GM12878 (cell line): Measurements from ENCODE around the gene SLC30A4. TPM values are rescaled to one million over a fixed set of nuclear protein-coding genes. Genes with fewer than 3 reads are reported as not detected.
A peak's percentile ranks its signal among the peaks of the same experiment; 100 is the strongest.

Experiments
- microRNA counts: library from miRNA; unstranded; fragments of <30 nt; microRNA quantifications from one replicate; lab custom pipeline; 2016
- polyA plus RNA-seq, 11 experiments: library from polyadenylated mRNA; depleted of rRNA in 4 of 11; unstranded in 6 of 11; stranded (reverse) in 5 of 11; fragments of >200 nt; fragmentation: Nextera tagmentation in 4 of 11; fragmentation: Illumina TruSeq in 1 of 11; extraction: Ambion mirVana in 4 of 11; extraction: Trizol in 1 of 11; gene quantifications; 1 replicate in 1 of 11; 2 replicates in 10 of 11; pipeline versions ENCODE4 v1.2.1 to v1.2.3, GENCODE V29; 2011 to 2016; ENCODE audit warnings: inconsistent platforms in 2 of 11, missing spikeins in 2 of 11, low read depth in 1 of 11
- small RNA-seq: library from RNA; depleted of rRNA; stranded (forward); fragments of <200 nt; gene quantifications from one replicate; pipeline ENCODE3, GENCODE V24; 2014
- total RNA-seq, 4 experiments: library from RNA; depleted of rRNA in 3 of 4; stranded (reverse); fragments of >200 nt in 3 of 4; fragmentation: Illumina TruSeq in 1 of 4; extraction: Trizol in 1 of 4; gene quantifications; 2 replicates each; pipeline versions ENCODE4 v1.2.1 to v1.2.3, GENCODE V29; 2013 to 2021

SLC30A4 gene
- total and polyA plus RNA-seq, 10 of the 15 experiments (the other 5 are each of a cell fraction or from before 2014, with no cell fraction given) = 0.05 to 0.31 (median 0.20) TPM

MicroRNA genes within 50 kb of the gene (microRNA counts, 767-probe panel; counts per million panel counts)
- 1,512 counts per million, percentile 58 among the panel's probes with 10 or more counts for microRNA hsa-miR-147b (lab: Ali Mortazavi, UCI)

Small RNAs within 50 kb of the gene (small RNA-seq; reads per million reads assigned to genes)
- gene DPPA5P2 (not detected), gene SNORA41B (not detected)

Other genes with a start within 250 kb of the SLC30A4 start
- 71.2 and 75.6 TPM in 2 replicates for gene GATM, start 144.2 kb downstream of the SLC30A4 start, total RNA-seq (2014; rRNA removed)
- 39.2 and 41.3 TPM in 2 replicates for gene GATM, start 144.2 kb downstream of the SLC30A4 start, total RNA-seq (2014; rRNA removed; fragmentation: Illumina TruSeq; extraction: Trizol)
- gene GATM, start 144.2 kb downstream of the SLC30A4 start, total RNA-seq (2021) = 37.1 and 42.5 TPM in 2 replicates
- 83.1 and 89.9 TPM in 2 replicates for gene GATM, start 144.2 kb downstream of the SLC30A4 start, polyA plus RNA-seq (2011; rRNA removed)
- gene GATM, start 144.2 kb downstream of the SLC30A4 start, polyA plus RNA-seq (2014; fragmentation: Illumina TruSeq; extraction: Trizol) = 50.8 and 60.7 TPM in 2 replicates
- 10 to 100 TPM; 11.7 to 17.6 TPM for gene GATM, start 144.2 kb downstream of the SLC30A4 start, polyA plus RNA-seq (2014; fragmentation: Nextera tagmentation; extraction: Ambion mirVana)
- gene GATM, start 144.2 kb downstream of the SLC30A4 start, polyA plus RNA-seq (2014; rRNA removed) = 63.8 and 65.6 TPM in 2 replicates
- 10 to 100 TPM; 22.8 to 23.1 TPM for gene GATM, start 144.2 kb downstream of the SLC30A4 start, polyA plus RNA-seq (2016; fragmentation: Nextera tagmentation; extraction: Ambion mirVana)
- gene BLOC1S6, start 64.6 kb upstream of the SLC30A4 start, total RNA-seq (2014; rRNA removed) = 34.1 and 44.4 TPM in 2 replicates
- gene BLOC1S6, start 64.6 kb upstream of the SLC30A4 start, total RNA-seq (2014; rRNA removed; fragmentation: Illumina TruSeq; extraction: Trizol) = 47.1 and 48.8 TPM in 2 replicates
- 25.6 and 34.5 TPM in 2 replicates for gene BLOC1S6, start 64.6 kb upstream of the SLC30A4 start, total RNA-seq (2021)
- gene BLOC1S6, start 64.6 kb upstream of the SLC30A4 start, polyA plus RNA-seq (2011; rRNA removed) = 25.4 and 39.1 TPM in 2 replicates
- 38.8 and 49.8 TPM in 2 replicates for gene BLOC1S6, start 64.6 kb upstream of the SLC30A4 start, polyA plus RNA-seq (2014; fragmentation: Illumina TruSeq; extraction: Trizol)
- gene BLOC1S6, start 64.6 kb upstream of the SLC30A4 start, polyA plus RNA-seq (2014; fragmentation: Nextera tagmentation; extraction: Ambion mirVana) = 10 to 100 TPM; 13.5 to 16.9 TPM
- gene BLOC1S6, start 64.6 kb upstream of the SLC30A4 start, polyA plus RNA-seq (2014; rRNA removed) = 20.5 and 29.8 TPM in 2 replicates
- gene BLOC1S6, start 64.6 kb upstream of the SLC30A4 start, polyA plus RNA-seq (2016; fragmentation: Nextera tagmentation; extraction: Ambion mirVana) = 10 to 100 TPM; 31.3 to 36.2 TPM
- 46.8 and 64.1 TPM in 2 replicates for gene SQOR, start 112.3 kb upstream of the SLC30A4 start, total RNA-seq (2014; rRNA removed)
- 44.0 and 46.0 TPM in 2 replicates for gene SQOR, start 112.3 kb upstream of the SLC30A4 start, total RNA-seq (2014; rRNA removed; fragmentation: Illumina TruSeq; extraction: Trizol)
- 34.4 and 39.9 TPM in 2 replicates for gene SQOR, start 112.3 kb upstream of the SLC30A4 start, total RNA-seq (2021)
- 74.7 and 83.8 TPM in 2 replicates for gene SQOR, start 112.3 kb upstream of the SLC30A4 start, polyA plus RNA-seq (2011; rRNA removed)
- gene SQOR, start 112.3 kb upstream of the SLC30A4 start, polyA plus RNA-seq (2014; fragmentation: Illumina TruSeq; extraction: Trizol) = 44.4 and 47.2 TPM in 2 replicates
- 10 to 100 TPM; 14.5 to 25.6 TPM for gene SQOR, start 112.3 kb upstream of the SLC30A4 start, polyA plus RNA-seq (2014; fragmentation: Nextera tagmentation; extraction: Ambion mirVana)
- gene SQOR, start 112.3 kb upstream of the SLC30A4 start, polyA plus RNA-seq (2014; rRNA removed) = 34.6 and 39.5 TPM in 2 replicates
- gene SQOR, start 112.3 kb upstream of the SLC30A4 start, polyA plus RNA-seq (2016; fragmentation: Nextera tagmentation; extraction: Ambion mirVana) = 10 to 100 TPM; 59.1 to 61.9 TPM